ENCODE results near the gene MEX3D.
"Not testable (repeated sequence)": the region's sequence is repeated elsewhere in the genome, so short reads cannot be mapped to it uniquely, and the experiment has no call there.

Gene MEX3D

DNA sequence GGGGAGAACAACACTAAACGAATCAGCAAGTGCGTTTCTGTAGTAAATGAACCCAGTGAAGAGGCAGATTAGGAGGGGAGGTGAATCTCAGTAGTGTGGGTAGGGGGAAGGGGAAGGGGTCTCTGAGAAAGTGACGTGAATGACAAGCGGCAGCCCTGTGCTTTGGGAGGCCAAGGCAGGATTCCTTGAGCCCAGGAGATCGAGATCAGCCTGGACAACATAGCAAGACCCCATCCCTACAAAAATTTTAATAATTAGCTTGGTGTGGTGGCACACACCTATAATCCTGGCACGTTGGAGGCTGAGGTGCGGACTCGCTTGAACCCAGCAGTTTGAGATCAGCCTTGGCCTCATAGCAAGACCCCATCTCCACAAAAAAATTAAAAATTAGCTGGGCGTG, 36.1 kb downstream of the MEX3D start:
- TF ChIP-seq, protein P1, sequence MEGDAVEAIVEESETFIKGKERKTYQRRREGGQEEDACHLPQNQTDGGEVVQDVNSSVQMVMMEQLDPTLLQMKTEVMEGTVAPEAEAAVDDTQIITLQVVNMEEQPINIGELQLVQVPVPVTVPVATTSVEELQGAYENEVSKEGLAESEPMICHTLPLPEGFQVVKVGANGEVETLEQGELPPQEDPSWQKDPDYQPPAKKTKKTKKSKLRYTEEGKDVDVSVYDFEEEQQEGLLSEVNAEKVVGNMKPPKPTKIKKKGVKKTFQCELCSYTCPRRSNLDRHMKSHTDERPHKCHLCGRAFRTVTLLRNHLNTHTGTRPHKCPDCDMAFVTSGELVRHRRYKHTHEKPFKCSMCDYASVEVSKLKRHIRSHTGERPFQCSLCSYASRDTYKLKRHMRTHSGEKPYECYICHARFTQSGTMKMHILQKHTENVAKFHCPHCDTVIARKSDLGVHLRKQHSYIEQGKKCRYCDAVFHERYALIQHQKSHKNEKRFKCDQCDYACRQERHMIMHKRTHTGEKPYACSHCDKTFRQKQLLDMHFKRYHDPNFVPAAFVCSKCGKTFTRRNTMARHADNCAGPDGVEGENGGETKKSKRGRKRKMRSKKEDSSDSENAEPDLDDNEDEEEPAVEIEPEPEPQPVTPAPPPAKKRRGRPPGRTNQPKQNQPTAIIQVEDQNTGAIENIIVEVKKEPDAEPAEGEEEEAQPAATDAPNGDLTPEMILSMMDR (IDR thresholded peaks at IDR 0.05): no peak
- TF ChIP-seq ZFX (IDR thresholded peaks at IDR 0.05; ENCODE audit: borderline replicate concordance): no peak
- H3K27ac ChIP-seq: no peak overlapping the region

DNA sequence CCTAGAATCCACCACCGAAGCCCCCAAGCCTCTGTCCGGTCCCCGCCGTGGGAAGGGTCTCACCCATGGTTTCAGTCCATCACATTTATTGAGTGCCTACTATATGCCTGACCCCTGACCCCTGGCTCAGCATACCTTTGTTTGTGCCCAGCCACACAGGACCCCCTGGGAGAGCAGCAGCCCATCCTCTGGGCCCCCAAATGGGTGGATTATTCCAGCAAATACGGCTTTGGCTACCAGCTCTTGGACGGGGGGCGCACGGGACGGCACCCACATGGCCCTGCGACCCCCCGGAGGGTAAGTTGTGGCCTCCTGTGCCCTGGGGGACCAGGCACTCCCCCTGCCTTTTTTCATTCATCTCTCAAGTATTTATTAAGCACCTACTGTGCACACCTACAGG, 36.5 kb downstream of the MEX3D start:
- TF ChIP-seq ZFX (IDR thresholded peaks at IDR 0.05; ENCODE audit: borderline replicate concordance): no peak
- TF ChIP-seq, protein P1 (IDR thresholded peaks at IDR 0.05): no peak
- H3K27ac ChIP-seq: no peak overlapping the region

DNA sequence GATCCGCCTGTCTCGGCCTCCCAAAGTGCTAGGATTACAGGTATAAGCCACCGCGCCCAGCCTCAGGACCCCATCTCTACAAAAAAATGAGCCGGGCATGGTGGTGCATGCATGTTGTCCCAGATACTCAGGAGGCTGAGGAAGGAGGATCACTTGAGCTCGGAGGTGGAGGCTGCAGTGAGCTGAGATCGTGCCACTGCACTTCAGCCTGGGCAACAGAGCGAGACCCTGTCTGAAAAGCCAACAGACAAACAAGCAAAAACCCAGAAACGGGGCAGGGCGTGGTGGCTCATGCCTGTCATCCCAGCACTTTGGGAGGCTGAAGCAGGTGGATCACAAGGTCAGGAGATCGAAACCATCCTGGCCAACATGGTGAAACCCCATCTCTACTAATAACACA, 37.3 kb downstream of the MEX3D start:
- not testable (repeated sequence) for H3K27ac ChIP-seq

DNA sequence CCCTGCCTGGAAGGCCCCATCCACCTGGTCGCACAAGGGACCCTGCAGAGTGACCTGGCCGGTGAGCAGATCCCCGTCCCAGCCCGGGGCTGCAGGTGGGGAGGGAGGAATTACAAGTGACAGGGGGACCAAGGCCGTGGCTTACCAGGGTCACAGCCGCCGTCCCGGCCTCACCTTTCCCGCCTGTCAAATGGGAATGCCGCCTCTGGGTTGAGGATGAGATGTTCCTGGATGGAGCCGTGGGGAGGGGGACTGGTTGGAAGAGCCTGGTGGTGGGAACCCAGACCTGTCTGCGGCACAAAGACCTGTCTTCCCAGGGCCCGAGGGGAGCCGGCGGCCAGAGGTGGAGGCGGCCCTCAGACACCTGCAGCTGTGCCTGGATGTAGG, 38.7 kb downstream of the MEX3D start:
- TF ChIP-seq, protein P1 (IDR thresholded peaks at IDR 0.05): no peak
- no peak for TF ChIP-seq ZFX (IDR thresholded peaks at IDR 0.05; ENCODE audit: borderline replicate concordance)
- H3K27ac ChIP-seq: no peak overlapping the region

DNA sequence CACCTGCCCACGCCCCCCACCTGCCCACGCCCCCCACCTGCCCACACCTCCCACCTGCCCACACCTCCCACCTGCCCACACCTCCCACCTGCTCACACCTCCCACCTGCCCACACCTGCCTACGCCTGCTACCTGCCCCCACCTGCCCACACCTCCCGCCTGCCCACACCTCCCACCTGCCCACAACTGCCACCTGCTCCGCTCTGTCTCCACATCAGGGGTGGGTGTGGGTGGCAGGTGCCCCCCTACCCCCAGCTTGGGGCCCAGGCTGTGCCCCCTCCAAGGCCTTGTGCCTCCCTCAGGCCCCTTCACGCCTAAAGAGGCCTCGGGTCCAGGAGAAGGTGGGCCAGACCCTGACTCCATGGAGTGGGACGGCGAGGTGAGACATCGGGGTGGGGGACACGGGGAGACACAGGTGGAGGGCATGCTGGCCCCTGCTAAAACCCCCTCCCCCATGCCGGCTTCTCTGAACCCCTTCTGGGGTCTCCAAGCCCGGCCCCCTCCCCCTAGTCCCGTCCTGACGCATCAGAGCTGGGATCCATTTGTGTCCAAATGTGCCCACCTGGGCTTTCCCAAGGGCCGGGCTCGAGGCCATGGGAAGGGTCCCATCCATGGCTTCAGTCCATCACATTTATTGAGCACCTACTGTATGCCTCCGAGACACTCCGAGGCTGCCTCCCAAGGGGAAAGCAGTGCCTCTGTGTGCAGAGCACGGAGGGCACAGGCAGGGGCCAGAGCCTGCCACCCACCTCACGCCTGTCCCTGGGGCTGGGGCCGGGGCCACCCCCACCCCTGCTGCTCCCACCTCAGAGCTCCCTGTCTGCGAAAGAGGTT, 39.3 kb downstream of the MEX3D start:
- TF ChIP-seq ZFX (IDR thresholded peaks at IDR 0.05; ENCODE audit: borderline replicate concordance): no peak
- H3K27ac ChIP-seq: no peak overlapping the region

DNA sequence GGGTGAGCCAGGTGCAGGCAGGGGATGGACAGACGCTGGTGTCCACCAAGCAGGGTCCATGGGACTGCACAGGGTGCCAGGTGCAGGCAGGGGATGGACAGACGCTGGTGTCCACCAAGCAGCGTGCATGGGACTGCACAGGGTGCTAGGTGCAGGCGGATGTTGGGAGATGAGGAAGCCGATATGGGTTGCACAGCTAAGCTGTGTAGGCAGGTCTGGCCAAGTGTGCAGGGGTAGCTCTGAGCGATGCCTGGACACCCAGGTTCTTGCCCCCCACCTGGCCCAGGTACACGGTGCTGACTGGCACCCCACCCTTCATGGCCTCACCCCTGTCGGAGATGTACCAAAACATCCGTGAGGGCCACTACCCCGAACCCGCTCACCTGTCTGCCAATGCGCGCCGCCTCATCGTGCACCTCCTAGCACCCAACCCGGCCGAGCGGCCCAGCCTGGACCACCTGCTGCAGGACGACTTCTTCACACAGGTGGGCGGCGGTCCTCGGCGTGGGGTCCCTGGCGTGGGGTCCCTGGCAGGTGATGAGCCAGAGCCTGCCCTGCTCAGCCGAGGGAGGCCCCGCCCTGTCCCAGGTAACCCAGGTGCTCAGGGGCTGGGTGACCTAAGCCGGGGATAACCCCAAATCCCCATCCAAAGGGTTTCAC, 40.3 kb downstream of the MEX3D start:
- no peak overlapping the region for H3K27ac ChIP-seq
- TF ChIP-seq ZFX (IDR thresholded peaks at IDR 0.05; ENCODE audit: borderline replicate concordance): no peak
- TF ChIP-seq, protein P1 (IDR thresholded peaks at IDR 0.05): no peak

DNA sequence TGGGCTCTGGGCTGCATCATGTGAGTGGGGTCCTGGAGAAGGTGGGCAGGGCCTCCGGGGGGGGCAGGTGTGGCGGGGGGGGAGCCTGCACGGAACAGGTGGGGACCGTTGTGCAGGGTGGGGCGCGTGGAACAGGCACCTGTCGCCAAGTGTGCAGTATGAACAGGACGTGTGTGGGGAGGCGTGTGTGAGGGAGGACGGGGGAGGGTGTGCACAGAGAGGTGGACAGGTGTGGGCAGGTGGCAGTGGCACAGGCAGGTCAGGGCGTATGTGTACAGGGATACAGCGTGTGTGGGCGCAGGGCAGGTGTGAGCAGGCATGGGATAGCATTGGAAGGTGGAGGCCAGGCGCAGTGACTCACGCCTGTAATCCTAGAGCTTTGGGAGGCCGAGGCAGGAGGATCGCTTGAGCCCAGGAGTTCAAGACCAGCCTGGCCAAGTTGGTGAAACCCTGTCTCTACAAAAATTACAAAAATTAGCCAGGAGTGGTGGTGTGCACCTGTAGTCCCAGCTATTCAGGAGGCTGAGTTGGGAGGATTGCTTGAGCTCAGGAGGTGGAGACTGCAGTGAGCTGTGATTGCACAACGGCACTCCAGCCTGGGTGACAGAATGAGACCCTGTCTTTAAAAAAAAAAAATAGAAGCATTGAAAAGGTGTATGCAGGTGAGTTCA, 41.0 kb downstream of the MEX3D start:
- TF ChIP-seq, protein P1 (IDR thresholded peaks at IDR 0.05): no peak
- TF ChIP-seq ZFX (IDR thresholded peaks at IDR 0.05; ENCODE audit: borderline replicate concordance): no peak
- H3K27ac ChIP-seq: no peak overlapping the region
